HEK293 (cell line): ENCODE data around the gene SESN1.

Source experiments
- MZF1 ChIP-seq: fragments of 450-650 bp; formaldehyde crosslinking; IDR thresholded peaks from 2 replicates; pipeline ENCODE4 v1.5.1; 2017; ENCODE audit warnings: missing biosample characterization, missing genetic modification characterization, borderline replicate concordance
- PRDM1 ChIP-seq: fragments of 450-650 bp; formaldehyde crosslinking; IDR thresholded peaks from 2 replicates; pipeline ENCODE4; 2016; ENCODE audit warnings: missing biosample characterization, missing genetic modification characterization
- YY1 ChIP-seq: fragments of 450-650 bp; formaldehyde crosslinking; IDR thresholded peaks from 2 replicates; pipeline ENCODE4 v1.5.1; 2018; ENCODE audit warnings: missing biosample characterization, missing genetic modification characterization
- ZBTB1 ChIP-seq: fragments of 450-650 bp; formaldehyde crosslinking; IDR thresholded peaks from 2 replicates; pipeline ENCODE4 v1.5.1; 2016; ENCODE audit warnings: missing biosample characterization, missing genetic modification characterization
- ZEB2 ChIP-seq: fragments of 450-650 bp; formaldehyde crosslinking; IDR thresholded peaks from 2 replicates; pipeline ENCODE4 v1.5.1; 2016; ENCODE audit warnings: missing biosample characterization, missing genetic modification characterization
- ZFHX2 ChIP-seq: fragments of 450-650 bp; formaldehyde crosslinking; conservative IDR thresholded peaks from 2 replicates; pipeline ENCODE4 v1.5.1; 2016; ENCODE audit warnings: missing biosample characterization, missing genetic modification characterization
- ZNF354C ChIP-seq: fragments of 450-650 bp; formaldehyde crosslinking; IDR thresholded peaks from 2 replicates; pipeline ENCODE4 v1.5.1; 2016; ENCODE audit warnings: missing biosample characterization, missing genetic modification characterization, low read depth, borderline replicate concordance
- ZNF560 ChIP-seq: fragments of 450-650 bp; formaldehyde crosslinking; IDR thresholded peaks from 2 replicates; pipeline ENCODE4 v1.5.1; 2017; ENCODE audit warnings: missing biosample characterization, missing genetic modification characterization, borderline replicate concordance
- ZNF561 ChIP-seq: fragments of 450-650 bp; IDR thresholded peaks from 2 replicates; pipeline ENCODE4 v1.5.1; 2018; ENCODE audit warnings: missing biosample characterization, missing genetic modification characterization, borderline replicate concordance
- ZNF670 ChIP-seq: fragments of 450-650 bp; formaldehyde crosslinking; IDR thresholded peaks from 2 replicates; pipeline ENCODE4 v1.5.1; 2016; ENCODE audit warnings: missing biosample characterization, missing genetic modification characterization, low read depth
- ZNF701 ChIP-seq: fragments of 450-650 bp; formaldehyde crosslinking; IDR thresholded peaks from 2 replicates; pipeline ENCODE4 v1.5.1; 2016; ENCODE audit warnings: missing biosample characterization, missing genetic modification characterization
- ZNF76 ChIP-seq: fragments of 450-650 bp; formaldehyde crosslinking; IDR thresholded peaks from 2 replicates; pipeline ENCODE4; 2016; ENCODE audit warnings: low read depth, missing biosample characterization, missing genetic modification characterization, borderline replicate concordance
- TF ChIP-seq, protein P1 (sequence below): fragments of 450-650 bp; formaldehyde crosslinking; IDR thresholded peaks from 2 replicates; pipeline ENCODE4 v1.5.1; 2016; ENCODE audit warnings: missing biosample characterization, missing genetic modification characterization
- TF ChIP-seq, protein P2 (sequence below): fragments of 450-650 bp; formaldehyde crosslinking; IDR thresholded peaks from 2 replicates; pipeline ENCODE4 v1.5.1; 2016; ENCODE audit warnings: missing biosample characterization, missing genetic modification characterization

DNA sequence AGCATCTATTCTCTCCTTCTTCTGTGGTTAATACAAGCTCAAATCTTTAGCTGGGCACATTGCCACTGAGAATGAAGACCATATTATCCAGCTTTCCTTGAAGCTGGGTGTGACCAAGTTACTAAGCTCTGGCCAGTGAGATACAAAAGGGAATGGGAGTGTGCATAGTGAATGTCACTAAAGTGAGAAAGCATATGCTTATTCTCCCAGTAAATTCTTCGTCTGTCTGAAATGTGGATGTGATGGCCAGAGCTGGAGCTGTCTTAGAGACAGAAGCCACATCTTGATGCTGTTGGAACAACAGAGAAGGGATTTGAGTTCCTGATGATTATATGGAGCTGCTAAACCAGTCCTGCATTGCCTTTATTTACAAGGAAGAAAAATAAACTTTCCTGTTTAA, 60.1 kb downstream of the SESN1 start:
- TF ChIP-seq, protein P1, sequence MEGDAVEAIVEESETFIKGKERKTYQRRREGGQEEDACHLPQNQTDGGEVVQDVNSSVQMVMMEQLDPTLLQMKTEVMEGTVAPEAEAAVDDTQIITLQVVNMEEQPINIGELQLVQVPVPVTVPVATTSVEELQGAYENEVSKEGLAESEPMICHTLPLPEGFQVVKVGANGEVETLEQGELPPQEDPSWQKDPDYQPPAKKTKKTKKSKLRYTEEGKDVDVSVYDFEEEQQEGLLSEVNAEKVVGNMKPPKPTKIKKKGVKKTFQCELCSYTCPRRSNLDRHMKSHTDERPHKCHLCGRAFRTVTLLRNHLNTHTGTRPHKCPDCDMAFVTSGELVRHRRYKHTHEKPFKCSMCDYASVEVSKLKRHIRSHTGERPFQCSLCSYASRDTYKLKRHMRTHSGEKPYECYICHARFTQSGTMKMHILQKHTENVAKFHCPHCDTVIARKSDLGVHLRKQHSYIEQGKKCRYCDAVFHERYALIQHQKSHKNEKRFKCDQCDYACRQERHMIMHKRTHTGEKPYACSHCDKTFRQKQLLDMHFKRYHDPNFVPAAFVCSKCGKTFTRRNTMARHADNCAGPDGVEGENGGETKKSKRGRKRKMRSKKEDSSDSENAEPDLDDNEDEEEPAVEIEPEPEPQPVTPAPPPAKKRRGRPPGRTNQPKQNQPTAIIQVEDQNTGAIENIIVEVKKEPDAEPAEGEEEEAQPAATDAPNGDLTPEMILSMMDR (tag by site-specific recombination), result no peak
- TF ChIP-seq ZFHX2 (tag by site-specific recombination) (no peak), ZBTB1 (tag by site-specific recombination) (no peak), ZNF560 (tag by site-specific recombination) (no peak), ZNF701 (tag by site-specific recombination) (no peak), ZNF670 (tag by site-specific recombination) (no peak), ZNF561 (tag by site-specific recombination) (no peak), YY1 (tag by site-specific recombination) (no peak), ZNF76 (tag by site-specific recombination) (no peak), ZEB2 (no peak), PRDM1 (tag by site-specific recombination) (peak; percentile 37; the same call in 1 of the 2 replicates), ZNF354C (tag by site-specific recombination) (no peak), MZF1 (tag by site-specific recombination) (no peak)
- TF ChIP-seq, protein P2, sequence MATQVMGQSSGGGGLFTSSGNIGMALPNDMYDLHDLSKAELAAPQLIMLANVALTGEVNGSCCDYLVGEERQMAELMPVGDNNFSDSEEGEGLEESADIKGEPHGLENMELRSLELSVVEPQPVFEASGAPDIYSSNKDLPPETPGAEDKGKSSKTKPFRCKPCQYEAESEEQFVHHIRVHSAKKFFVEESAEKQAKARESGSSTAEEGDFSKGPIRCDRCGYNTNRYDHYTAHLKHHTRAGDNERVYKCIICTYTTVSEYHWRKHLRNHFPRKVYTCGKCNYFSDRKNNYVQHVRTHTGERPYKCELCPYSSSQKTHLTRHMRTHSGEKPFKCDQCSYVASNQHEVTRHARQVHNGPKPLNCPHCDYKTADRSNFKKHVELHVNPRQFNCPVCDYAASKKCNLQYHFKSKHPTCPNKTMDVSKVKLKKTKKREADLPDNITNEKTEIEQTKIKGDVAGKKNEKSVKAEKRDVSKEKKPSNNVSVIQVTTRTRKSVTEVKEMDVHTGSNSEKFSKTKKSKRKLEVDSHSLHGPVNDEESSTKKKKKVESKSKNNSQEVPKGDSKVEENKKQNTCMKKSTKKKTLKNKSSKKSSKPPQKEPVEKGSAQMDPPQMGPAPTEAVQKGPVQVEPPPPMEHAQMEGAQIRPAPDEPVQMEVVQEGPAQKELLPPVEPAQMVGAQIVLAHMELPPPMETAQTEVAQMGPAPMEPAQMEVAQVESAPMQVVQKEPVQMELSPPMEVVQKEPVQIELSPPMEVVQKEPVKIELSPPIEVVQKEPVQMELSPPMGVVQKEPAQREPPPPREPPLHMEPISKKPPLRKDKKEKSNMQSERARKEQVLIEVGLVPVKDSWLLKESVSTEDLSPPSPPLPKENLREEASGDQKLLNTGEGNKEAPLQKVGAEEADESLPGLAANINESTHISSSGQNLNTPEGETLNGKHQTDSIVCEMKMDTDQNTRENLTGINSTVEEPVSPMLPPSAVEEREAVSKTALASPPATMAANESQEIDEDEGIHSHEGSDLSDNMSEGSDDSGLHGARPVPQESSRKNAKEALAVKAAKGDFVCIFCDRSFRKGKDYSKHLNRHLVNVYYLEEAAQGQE, result no peak
